ENCODE measurements around the gene BLZF1. TPM values are rescaled to one million over a fixed set of nuclear protein-coding genes. Genes with fewer than 3 reads are reported as not detected.
"Not testable (repeated sequence)": the region's sequence is repeated elsewhere in the genome, so short reads cannot be mapped to it uniquely, and the experiment has no call there.

Gene BLZF1
- total RNA-seq, 2 experiments from 2014 or later, result 14.7 to 16.0 TPM

GRCh38 chr1:169347688-169348382 is 20.2 kb upstream of the BLZF1 start:
- POLR2A ChIA-PET, result interaction anchor here (0.6 kb wide), 3 partner anchors 329 to 744 kb away, joined by 3 to 7 read pairs (median 3); no protein-coding TSS in a partner anchor
- CTCF ChIA-PET, result interaction anchor here (1.3 to 2.5 kb wide), 3 partner anchors 9 to 744 kb away, joined by 3 to 7 read pairs (median 3); no protein-coding TSS in a partner anchor

GRCh38 chr1:169348383-169349036 is 19.5 kb upstream of the BLZF1 start:
- POLR2A ChIA-PET, result interaction anchor here (0.6 kb wide), 3 partner anchors 329 to 745 kb away, joined by 3 to 7 read pairs (median 3); no protein-coding TSS in a partner anchor
- CTCF ChIA-PET, result interaction anchor here (0.7 to 2.5 kb wide), 5 partner anchors 9 to 745 kb away, joined by 3 to 7 read pairs (median 3); no protein-coding TSS in a partner anchor

GRCh38 chr1:169360415-169360814 is 7.6 kb upstream of the BLZF1 start:
- ChIA-PET CTCF (no interaction called here), POLR2A (no interaction called here)

- POLR2A ChIA-PET, result no interaction called here
- CTCF ChIA-PET, result no interaction called here
Measured at GRCh38 chr1:169361281-169361680, 6.7 kb upstream of the BLZF1 start.

GRCh38 chr1:169363046-169363730 is 4.8 kb upstream of the BLZF1 start:
- POLR2A ChIA-PET, result interaction anchor here (0.6 kb wide), 1 partner anchor 1111 kb away, joined by 3 read pairs; no protein-coding TSS in a partner anchor
- CTCF ChIA-PET, result no interaction called here

GRCh38 chr1:169364948-169365347 is 3.0 kb upstream of the BLZF1 start:
- POLR2A ChIA-PET, result interaction anchor here (0.6 kb wide), 1 partner anchor 21 kb away, joined by 3 read pairs; no protein-coding TSS in a partner anchor
- CTCF ChIA-PET, result no interaction called here

- POLR2A ChIA-PET, result interaction anchor here (1.1 kb wide), 1 partner anchor 23 kb away, joined by 4 read pairs; no protein-coding TSS in a partner anchor
- CTCF ChIA-PET, result interaction anchor here (1.5 kb wide), 1 partner anchor 1024 kb away, joined by 3 read pairs; no protein-coding TSS in a partner anchor
Measured at GRCh38 chr1:169367096-169367685, 804 bp upstream of the BLZF1 start.

- ChIA-PET CTCF (interaction anchor here (1.0 to 1.3 kb wide), 2 partner anchors 17 to 732 kb away, joined by 3 read pairs; no protein-coding TSS in a partner anchor), POLR2A (interaction anchor here (0.7 to 1.1 kb wide), 2 partner anchors 22 to 118 kb away, joined by 3 to 4 read pairs; no protein-coding TSS in a partner anchor)
Measured at GRCh38 chr1:169368406-169368769, 393 bp downstream of the BLZF1 start.

GRCh38 chr1:169371404-169371803 is 3.4 kb downstream of the BLZF1 start:
- POLR2A ChIA-PET, result no interaction called here

GRCh38 chr1:169381162-169381561 is 13.2 kb downstream of the BLZF1 start:
- POLR2A ChIA-PET, result no interaction called here
- CTCF ChIA-PET, result no interaction called here

More at GRCh38 chr1:169371404-169371803, 3.4 kb downstream of the BLZF1 start:
- CTCF ChIA-PET, result no interaction called here

GRCh38 chr1:169383449-169383848 is 15.5 kb downstream of the BLZF1 start:
- CTCF ChIA-PET, result no interaction called here

GRCh38 chr1:169387399-169387798 is 19.4 kb downstream of the BLZF1 start:
- ChIA-PET CTCF (no interaction called here), POLR2A (no interaction called here)

More at GRCh38 chr1:169383449-169383848, 15.5 kb downstream of the BLZF1 start:
- POLR2A ChIA-PET, result no interaction called here

GRCh38 chr1:169390303-169390702 is 22.3 kb downstream of the BLZF1 start:
- ChIA-PET CTCF (no interaction called here), POLR2A (interaction anchor here (1.3 kb wide), 1 partner anchor 22 kb away, joined by 4 read pairs; the partner anchor contains the start of genes BLZF1 and NME7)

GRCh38 chr1:169392406-169392805 is 24.4 kb downstream of the BLZF1 start:
- ChIA-PET POLR2A (no interaction called here), CTCF (no interaction called here)

GRCh38 chr1:169395955-169396354 is 28.0 kb downstream of the BLZF1 start:
- CTCF ChIA-PET, result no interaction called here
- POLR2A ChIA-PET, result no interaction called here

- CTCF ChIA-PET, POLR2A ChIA-PET: not testable (repeated sequence)
Measured at GRCh38 chr1:169402578-169402977, 34.6 kb downstream of the BLZF1 start.

GRCh38 chr1:169408340-169408739 is 40.3 kb downstream of the BLZF1 start:
- POLR2A ChIA-PET, CTCF ChIA-PET: not testable (repeated sequence)

- POLR2A ChIA-PET, result no interaction called here
Measured at GRCh38 chr1:169414952-169415351, 47.0 kb downstream of the BLZF1 start.

GRCh38 chr1:169421309-169421708 is 53.3 kb downstream of the BLZF1 start:
- CTCF ChIA-PET, result no interaction called here

More at GRCh38 chr1:169414952-169415351, 47.0 kb downstream of the BLZF1 start:
- CTCF ChIA-PET, result no interaction called here

More at GRCh38 chr1:169421309-169421708, 53.3 kb downstream of the BLZF1 start:
- POLR2A ChIA-PET, result no interaction called here
